IMR-90 (cell line): ENCODE results near the gene KCNQ5. TPM values are rescaled to one million over a fixed set of nuclear protein-coding genes. Genes with fewer than 3 reads are reported as not detected.

Experiments used
- ATAC-seq: fragments of 200-7000 bp; cut with Tn5 transposase; 2 replicates; pipeline ENCODE4 v1.9.1; 2020; ENCODE audit warnings: low read depth, mild to moderate bottlenecking, moderate library complexity
- BruUV-seq: library from RNA; stranded (reverse); fragments of 400-500 nt; replicated peaks from 2 replicates; lab custom pipeline; 2021; lab: Mats Ljungman, UMichigan
- CTCF ChIA-PET: fragments of 300-600 bp; formaldehyde crosslinking; extraction: SDS; loops from one replicate; lab custom pipeline; 2021; ENCODE audit warnings: antibody characterized with exemption; lab: Yijun Ruan, JAX
- POLR2A ChIA-PET: fragments of 300-600 bp; sonication (Branson Sonifier 250); formaldehyde crosslinking; loops from one replicate; lab custom pipeline; 2022; ENCODE audit warnings: antibody characterized with exemption; ENCODE audit not compliant: unreplicated experiment; lab: Charles Lee
- DNase-seq: peaks from one replicate; pipeline ENCODE4 v3.0.0; 2013
- H2AFZ ChIP-seq: replicated peaks from 2 replicates; pipeline ENCODE3; 2013; ENCODE audit warnings: low read length, mild to moderate bottlenecking; ENCODE audit not compliant: poor library complexity
- H2AK5ac ChIP-seq: 2 replicates; pipeline ENCODE4 v1.6.1; 2013; ENCODE audit warnings: low read depth, low read length, inconsistent platforms
- H2AK9ac ChIP-seq: replicated peaks from 2 replicates; pipeline ENCODE3; 2013; ENCODE audit warnings: mild to moderate bottlenecking, low read depth, low read length, moderate library complexity; ENCODE audit not compliant: poor library complexity
- H2BK120ac ChIP-seq: 2 replicates; pipeline ENCODE4 v1.6.1; 2013; ENCODE audit warnings: low read depth, low read length, inconsistent platforms
- H2BK15ac ChIP-seq: 3 replicates; pipeline ENCODE4 v1.6.1; 2013; ENCODE audit warnings: low read depth, low read length, inconsistent platforms
- H2BK20ac ChIP-seq: 2 replicates; pipeline ENCODE4 v1.6.1; 2013; ENCODE audit warnings: low read depth, mild to moderate bottlenecking, inconsistent platforms, low read length, moderate library complexity
- H2BK5ac ChIP-seq: 2 replicates; pipeline ENCODE4 v1.6.1; 2013; ENCODE audit warnings: mild to moderate bottlenecking, low read depth, low read length, inconsistent platforms; ENCODE audit not compliant: poor library complexity, severe bottlenecking
- H3K14ac ChIP-seq: replicated peaks from 2 replicates; pipeline ENCODE4 v1.6.1; 2013; ENCODE audit warnings: low read depth, low read length, inconsistent platforms
- H3K18ac ChIP-seq: 2 replicates; pipeline ENCODE4 v1.6.1; 2013; ENCODE audit warnings: low read depth, low read length, control low read depth
- H3K23ac ChIP-seq: 2 replicates; pipeline ENCODE4 v1.6.1; 2013; ENCODE audit warnings: low read depth, low read length, inconsistent platforms
- H3K27ac ChIP-seq: 2 replicates; pipeline ENCODE4 v1.5.1; 2013; ENCODE audit warnings: mild to moderate bottlenecking, control low read depth, low read length; ENCODE audit not compliant: insufficient read depth
- H3K27me3 ChIP-seq: 2 replicates; pipeline ENCODE4 v1.6.1; 2013; ENCODE audit warnings: low read length; ENCODE audit not compliant: control insufficient read depth, insufficient read depth
- H3K36me3 ChIP-seq: 2 replicates; pipeline ENCODE4 v1.6.1; 2013; ENCODE audit warnings: low read length, mixed read lengths; ENCODE audit not compliant: control insufficient read depth, insufficient read depth
- H3K4ac ChIP-seq: 2 replicates; pipeline ENCODE4 v1.6.1; 2013; ENCODE audit warnings: low read depth, low read length, inconsistent platforms
- H3K4me1 ChIP-seq: 2 replicates; pipeline ENCODE4 v1.6.1; 2013; ENCODE audit warnings: low read length, mixed read lengths; ENCODE audit not compliant: control insufficient read depth, insufficient read depth
- H3K4me2 ChIP-seq: 2 replicates; pipeline ENCODE4 v1.6.1; 2013; ENCODE audit warnings: low read depth, mild to moderate bottlenecking, control low read depth, low read length, moderate library complexity
- H3K4me3 ChIP-seq: 2 replicates; pipeline ENCODE4 v1.5.1; 2013; ENCODE audit warnings: low read depth, mild to moderate bottlenecking, control low read depth, low read length, moderate library complexity; ENCODE audit not compliant: insufficient read depth
- H3K56ac ChIP-seq: 2 replicates; pipeline ENCODE4 v1.6.1; 2013; ENCODE audit warnings: low read length, inconsistent platforms; ENCODE audit not compliant: insufficient read depth; ENCODE audit errors: extremely low read depth
- H3K79me1 ChIP-seq, 2 experiments: 2 replicates each; pipeline ENCODE4 v1.6.1; 2013; ENCODE audit warnings: low read length in 2 of 2, inconsistent platforms in 1 of 2, low read depth in 1 of 2
- H3K9ac ChIP-seq: 2 replicates; pipeline ENCODE4 v1.6.1; 2013; ENCODE audit warnings: low read depth, low read length, control low read depth
- H3K9me1 ChIP-seq: 2 replicates; pipeline ENCODE4 v1.6.1; 2013; ENCODE audit warnings: low read length, inconsistent platforms; ENCODE audit not compliant: insufficient read depth
- H3K9me3 ChIP-seq: 2 replicates; pipeline ENCODE4 v1.6.1; 2013; ENCODE audit warnings: low read length; ENCODE audit not compliant: control insufficient read depth, insufficient read depth
- H4K20me1 ChIP-seq: 2 replicates; pipeline ENCODE4 v1.6.1; 2013; ENCODE audit warnings: low read length, inconsistent platforms; ENCODE audit not compliant: insufficient read depth
- H4K5ac ChIP-seq: 2 replicates; pipeline ENCODE4 v1.6.1; 2013; ENCODE audit warnings: mild to moderate bottlenecking, low read depth, low read length, control low read depth
- H4K8ac ChIP-seq, 2 experiments: 2 replicates each; pipeline ENCODE4 v1.6.1; 2013; ENCODE audit warnings: low read depth in 2 of 2, low read length in 2 of 2, control low read depth in 1 of 2, inconsistent platforms in 1 of 2
- H4K91ac ChIP-seq: 2 replicates; pipeline ENCODE4 v1.6.1; 2013; ENCODE audit warnings: low read depth, low read length, inconsistent platforms; ENCODE audit not compliant: insufficient read depth
- BHLHE40 ChIP-seq: fragments of 150-350 bp; IDR thresholded peaks from 2 replicates; pipeline ENCODE4 v1.6.1; 2016; ENCODE audit warnings: mild to moderate bottlenecking, low read depth, low read length
- CEBPB ChIP-seq: IDR thresholded peaks from 2 replicates; pipeline ENCODE4 v1.6.1; 2012; ENCODE audit warnings: low read depth, low read length, improper control_type of control experiment
- CHD1 ChIP-seq: IDR thresholded peaks from 2 replicates; pipeline ENCODE4 v1.6.1; 2012; ENCODE audit warnings: low read depth, low read length, improper control_type of control experiment
- FOS ChIP-seq: fragments of 150-350 bp; IDR thresholded peaks from 2 replicates; pipeline ENCODE4 v1.6.1; 2016; ENCODE audit warnings: low read depth, low read length
- MAFK ChIP-seq: IDR thresholded peaks from 2 replicates; pipeline ENCODE4 v1.6.1; 2012; ENCODE audit warnings: low read depth, low read length, improper control_type of control experiment
- MAZ ChIP-seq: IDR thresholded peaks from 2 replicates; pipeline ENCODE4 v1.6.1; 2012; ENCODE audit warnings: low read depth, mild to moderate bottlenecking, low read length, improper control_type of control experiment, moderate library complexity, borderline replicate concordance
- MXI1 ChIP-seq: IDR thresholded peaks from 2 replicates; pipeline ENCODE4 v1.6.1; 2012; ENCODE audit warnings: low read depth, mild to moderate bottlenecking, low read length, moderate library complexity, borderline replicate concordance
- NFE2L2 ChIP-seq: fragments of 150-350 bp; IDR thresholded peaks from 2 replicates; pipeline ENCODE4 v1.6.1; 2016; ENCODE audit warnings: low read depth, mild to moderate bottlenecking, low read length
- POLR2A ChIP-seq: IDR thresholded peaks from 2 replicates; pipeline ENCODE4 v1.6.1; 2012; ENCODE audit warnings: mild to moderate bottlenecking, low read depth, low read length
- RAD21 ChIP-seq: IDR thresholded peaks from 2 replicates; pipeline ENCODE4 v1.6.1; 2012; ENCODE audit warnings: low read length, improper control_type of control experiment
- RCOR1 ChIP-seq: IDR thresholded peaks from 2 replicates; pipeline ENCODE4 v1.6.1; 2012; ENCODE audit warnings: mild to moderate bottlenecking, low read length, improper control_type of control experiment; ENCODE audit not compliant: insufficient replicate concordance
- RFX5 ChIP-seq: IDR thresholded peaks from 2 replicates; pipeline ENCODE4 v1.8.0; 2012; ENCODE audit warnings: low read depth, mild to moderate bottlenecking, low read length, moderate library complexity
- SMC3 ChIP-seq: fragments of 150-350 bp; IDR thresholded peaks from 2 replicates; pipeline ENCODE4 v1.6.1; 2016; ENCODE audit warnings: low read depth, mild to moderate bottlenecking, antibody characterized with exemption, low read length, moderate library complexity
- WGBS, 2 experiments: methylation state at CpG; one replicate each; pipeline versions ENCODE4 v1.1.5 to v1.1.7; 2013; ENCODE audit warnings: missing lambda C conversion rate in 2 of 2; ENCODE audit not compliant: insufficient read length in 1 of 2; ENCODE audit errors: extremely low coverage in 2 of 2; 5-methylcytosine and 5-hydroxymethylcytosine counted together
- dilution Hi-C: fragments of 300-500 bp; cut with HindIII; formaldehyde crosslinking; loops from one replicate; pipeline ENCODE4 v1.14.3; 2018; ENCODE audit warnings: low sequenced_read_pairs; ENCODE audit not compliant: unreplicated experiment
- in situ Hi-C: fragments of 300-500 bp; cut with MboI; formaldehyde crosslinking; loops from 3 replicates; pipeline ENCODE4 v1.14.3; 2019; ENCODE audit warnings: low sequenced_read_pairs, inconsistent platforms, mixed read lengths
- intact Hi-C: fragments of 100-400 bp; cut with micrococcal nuclease; formaldehyde crosslinking; loops from 2 replicates; pipeline ENCODE4 v1.10.0; 2022
- polyA plus RNA-seq, 3 experiments: library from polyadenylated mRNA; depleted of rRNA; stranded (reverse); fragments of >200 nt; gene quantifications; 2 replicates each; pipeline ENCODE4 v1.2.3, GENCODE V29; 2012; ENCODE audit warnings: low replicate concordance in 1 of 3
- total RNA-seq: library from RNA; depleted of rRNA; stranded (reverse); fragments of >200 nt; gene quantifications from 2 replicates; pipeline ENCODE4 v1.2.3, GENCODE V29; 2012
- TF ChIP-seq, protein P1 (sequence below): fragments of 150-350 bp; IDR thresholded peaks from 2 replicates; pipeline ENCODE4 v1.6.1; 2016; ENCODE audit warnings: low read depth, mild to moderate bottlenecking, low read length, moderate library complexity, borderline replicate concordance
- TF ChIP-seq, protein P2 (sequence below): fragments of 150-350 bp; IDR thresholded peaks from 2 replicates; pipeline ENCODE4 v1.6.1; 2017; ENCODE audit warnings: mild to moderate bottlenecking, antibody characterized with exemption, low read length, low read depth
- TF ChIP-seq, protein P3 (sequence below): conservative IDR thresholded peaks from 2 replicates; pipeline ENCODE4 v1.5.1; 2012; ENCODE audit warnings: mild to moderate bottlenecking, low read depth, low read length, improper control_type of control experiment

KCNQ5 gene
- total and polyA plus RNA-seq, 2 of the 4 experiments (the other 2 are of a cell fraction): 0.75 to 1.3 TPM

DNA sequence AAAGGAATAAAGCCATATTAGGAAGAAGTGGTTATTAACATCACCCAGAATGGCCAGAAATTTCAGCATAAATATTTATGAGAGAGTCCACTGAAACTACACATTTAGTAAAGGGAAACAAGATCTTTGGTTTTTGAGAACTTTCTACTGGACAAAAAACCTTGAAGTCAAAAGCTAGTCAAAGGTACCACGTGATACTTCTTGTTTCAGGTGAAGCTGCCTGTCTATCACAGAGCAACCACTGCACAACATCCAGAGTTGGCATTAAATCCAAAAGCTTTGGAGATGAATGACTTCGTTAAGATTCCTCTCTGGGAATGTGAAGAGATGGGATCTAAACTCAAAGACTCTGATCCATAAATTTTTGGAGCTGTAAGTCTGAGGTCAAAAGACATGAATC, 137.0 kb downstream of the KCNQ5 start:
- no peak for ATAC-seq
- H3K4ac ChIP-seq: no peak overlapping the region
- H4K8ac ChIP-seq: no peak overlapping the region
- no peaks in the 10 kb centered on the region for H3K27me3 ChIP-seq
- WGBS, 2 experiments: no CpG with 5 or more reads among the region's 2 CpGs
- no peak overlapping the region for H4K5ac ChIP-seq
- no peak overlapping the region for H3K4me3 ChIP-seq
- no peak overlapping the region for H3K4me2 ChIP-seq
- no peaks in the 10 kb centered on the region for H3K36me3 ChIP-seq
- POLR2A ChIA-PET: no interaction called here
- DNase-seq: no peak
- no peak overlapping the region for H2AFZ ChIP-seq
- no peak overlapping the region for H3K18ac ChIP-seq
- in situ Hi-C loops: no loop called here
- H2BK20ac ChIP-seq: no peak overlapping the region
- dilution Hi-C loops: no loop called here
- no peak overlapping the region for H2AK5ac ChIP-seq
- TF ChIP-seq CHD1: no peak
- TF ChIP-seq RCOR1: no peak
- TF ChIP-seq CEBPB: no peak
- TF ChIP-seq, protein P1, sequence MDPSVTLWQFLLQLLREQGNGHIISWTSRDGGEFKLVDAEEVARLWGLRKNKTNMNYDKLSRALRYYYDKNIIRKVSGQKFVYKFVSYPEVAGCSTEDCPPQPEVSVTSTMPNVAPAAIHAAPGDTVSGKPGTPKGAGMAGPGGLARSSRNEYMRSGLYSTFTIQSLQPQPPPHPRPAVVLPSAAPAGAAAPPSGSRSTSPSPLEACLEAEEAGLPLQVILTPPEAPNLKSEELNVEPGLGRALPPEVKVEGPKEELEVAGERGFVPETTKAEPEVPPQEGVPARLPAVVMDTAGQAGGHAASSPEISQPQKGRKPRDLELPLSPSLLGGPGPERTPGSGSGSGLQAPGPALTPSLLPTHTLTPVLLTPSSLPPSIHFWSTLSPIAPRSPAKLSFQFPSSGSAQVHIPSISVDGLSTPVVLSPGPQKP: no peak
- no peak for TF ChIP-seq MAFK
- no peak for TF ChIP-seq RFX5
- no peak for TF ChIP-seq MAZ
- no peak for TF ChIP-seq BHLHE40
- no peak for TF ChIP-seq RAD21
- no peak for TF ChIP-seq FOS
- TF ChIP-seq, protein P2, sequence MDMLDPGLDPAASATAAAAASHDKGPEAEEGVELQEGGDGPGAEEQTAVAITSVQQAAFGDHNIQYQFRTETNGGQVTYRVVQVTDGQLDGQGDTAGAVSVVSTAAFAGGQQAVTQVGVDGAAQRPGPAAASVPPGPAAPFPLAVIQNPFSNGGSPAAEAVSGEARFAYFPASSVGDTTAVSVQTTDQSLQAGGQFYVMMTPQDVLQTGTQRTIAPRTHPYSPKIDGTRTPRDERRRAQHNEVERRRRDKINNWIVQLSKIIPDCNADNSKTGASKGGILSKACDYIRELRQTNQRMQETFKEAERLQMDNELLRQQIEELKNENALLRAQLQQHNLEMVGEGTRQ: no peak
- TF ChIP-seq, protein P3, sequence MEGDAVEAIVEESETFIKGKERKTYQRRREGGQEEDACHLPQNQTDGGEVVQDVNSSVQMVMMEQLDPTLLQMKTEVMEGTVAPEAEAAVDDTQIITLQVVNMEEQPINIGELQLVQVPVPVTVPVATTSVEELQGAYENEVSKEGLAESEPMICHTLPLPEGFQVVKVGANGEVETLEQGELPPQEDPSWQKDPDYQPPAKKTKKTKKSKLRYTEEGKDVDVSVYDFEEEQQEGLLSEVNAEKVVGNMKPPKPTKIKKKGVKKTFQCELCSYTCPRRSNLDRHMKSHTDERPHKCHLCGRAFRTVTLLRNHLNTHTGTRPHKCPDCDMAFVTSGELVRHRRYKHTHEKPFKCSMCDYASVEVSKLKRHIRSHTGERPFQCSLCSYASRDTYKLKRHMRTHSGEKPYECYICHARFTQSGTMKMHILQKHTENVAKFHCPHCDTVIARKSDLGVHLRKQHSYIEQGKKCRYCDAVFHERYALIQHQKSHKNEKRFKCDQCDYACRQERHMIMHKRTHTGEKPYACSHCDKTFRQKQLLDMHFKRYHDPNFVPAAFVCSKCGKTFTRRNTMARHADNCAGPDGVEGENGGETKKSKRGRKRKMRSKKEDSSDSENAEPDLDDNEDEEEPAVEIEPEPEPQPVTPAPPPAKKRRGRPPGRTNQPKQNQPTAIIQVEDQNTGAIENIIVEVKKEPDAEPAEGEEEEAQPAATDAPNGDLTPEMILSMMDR: no peak
- TF ChIP-seq POLR2A: no peak
- TF ChIP-seq SMC3: no peak
- no peak for TF ChIP-seq NFE2L2
- no peak for TF ChIP-seq MXI1
- H3K27ac ChIP-seq: no peak overlapping the region
- no peaks in the 10 kb centered on the region for H4K20me1 ChIP-seq
- no peak overlapping the region for H3K14ac ChIP-seq
- no peaks in the 10 kb centered on the region for H3K9me3 ChIP-seq
- CTCF ChIA-PET: interaction anchor here (1.1 kb wide), 1 partner anchor 10 kb away, joined by 3 read pairs; no protein-coding TSS in a partner anchor
- H3K4me1 ChIP-seq: no peaks in the 10 kb centered on the region
- H3K79me1 ChIP-seq: peaks cover 0 to 2% of the 10 kb centered on the region in 2 experiments; a peak in 1 of 4 replicates
- no peak overlapping the region for H2BK15ac ChIP-seq
- H2AK9ac ChIP-seq: no peak overlapping the region
- no peak overlapping the region for H3K9ac ChIP-seq
- H2BK5ac ChIP-seq: no peak overlapping the region
- H2BK120ac ChIP-seq: no peak overlapping the region
- intact Hi-C loops: no loop called here
- H3K56ac ChIP-seq: no peak overlapping the region
- no peak overlapping the region for H4K91ac ChIP-seq
- BruUV-seq: no TSS peak
- no peaks in the 10 kb centered on the region for H3K9me1 ChIP-seq
- H3K23ac ChIP-seq: no peak overlapping the region
